GM18505 (cell line): ENCODE measurements around the gene NUDT6.

Experiments used
- ATAC-seq: cut with Tn5 transposase; IDR thresholded peaks from one replicate; pipeline ENCODE4 v1.9.1; 2021; ENCODE audit not compliant: unreplicated experiment
- POLR2A ChIP-seq: IDR thresholded peaks from 4 replicates; pipeline ENCODE4 v1.6.1; 2011; ENCODE audit warnings: borderline replicate concordance; ENCODE audit not compliant: insufficient read depth, insufficient read length; ENCODE audit errors: extremely low read depth

NUDT6 gene

DNA sequence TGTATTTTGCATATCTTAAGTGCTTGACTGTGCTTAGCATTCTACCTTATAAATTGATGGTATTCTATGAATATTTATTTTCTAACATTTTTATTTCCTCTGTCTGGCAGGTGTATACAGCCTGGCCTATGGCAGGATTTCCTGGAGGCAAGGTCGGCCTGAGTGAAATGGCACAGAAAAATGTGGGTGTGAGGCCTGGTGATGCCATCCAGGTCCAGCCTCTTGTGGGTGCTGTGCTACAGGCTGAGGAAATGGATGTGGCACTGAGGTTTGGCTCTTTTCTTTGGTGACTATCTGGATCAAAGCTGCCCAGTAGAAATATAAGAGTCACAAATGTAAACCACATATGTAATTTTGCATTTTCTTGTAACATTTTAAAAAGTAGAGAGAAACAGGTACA lies 6.5 kb upstream of the NUDT6 start:
- no peak for ATAC-seq
- no peak for TF ChIP-seq POLR2A

DNA sequence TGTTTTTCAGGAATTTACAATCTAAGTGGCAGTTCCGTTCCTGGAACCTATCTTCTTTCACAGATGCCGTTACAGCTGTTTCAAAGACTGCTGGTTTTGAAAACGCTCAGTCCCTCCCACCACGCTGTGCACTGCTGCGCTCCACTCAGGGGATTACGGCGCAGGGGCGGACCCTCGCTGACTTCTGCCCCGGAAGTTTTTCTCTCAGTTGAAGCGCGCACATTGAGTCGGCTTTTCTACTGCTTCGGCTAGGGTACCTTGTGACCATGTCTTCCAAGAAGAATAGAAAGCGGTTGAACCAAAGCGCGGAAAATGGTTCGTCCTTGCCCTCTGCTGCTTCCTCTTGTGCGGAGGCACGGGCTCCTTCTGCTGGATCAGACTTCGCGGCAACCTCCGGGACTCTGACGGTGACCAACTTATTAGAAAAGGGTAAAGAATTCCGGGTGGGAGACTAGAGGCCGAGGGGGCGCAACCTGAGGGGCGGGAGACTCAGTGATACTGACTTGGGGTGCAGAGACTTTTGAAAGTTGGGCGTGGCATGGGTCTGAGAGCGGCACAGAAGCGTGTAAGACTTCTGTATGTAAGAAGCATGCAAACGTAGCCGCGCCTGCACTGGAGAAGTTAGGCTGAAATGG lies 597 bp upstream of the NUDT6 start:
- TF ChIP-seq POLR2A = peak; percentile 50
- peak; percentile 96 for ATAC-seq

DNA sequence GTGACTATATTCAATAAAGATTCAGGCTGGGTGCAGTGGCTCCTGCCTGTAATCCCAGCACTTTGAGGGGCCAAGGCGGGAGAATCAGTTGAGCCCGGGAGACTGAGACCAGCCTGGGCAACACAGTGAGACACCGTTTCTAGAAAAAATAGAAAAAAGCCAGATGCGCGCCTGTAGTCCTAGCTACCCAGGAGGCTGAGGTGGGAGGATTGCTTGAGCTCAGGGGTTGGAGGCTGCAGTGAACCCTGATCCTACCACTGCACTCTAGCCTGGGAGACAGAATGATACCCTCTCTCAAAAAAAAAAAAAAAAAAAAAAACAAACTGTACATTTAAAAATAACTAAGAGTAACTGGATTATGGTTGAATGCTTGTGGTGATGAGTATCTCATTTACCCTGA lies 1.1 kb downstream of the NUDT6 start:
- no peak for TF ChIP-seq POLR2A
- no peak for ATAC-seq

DNA sequence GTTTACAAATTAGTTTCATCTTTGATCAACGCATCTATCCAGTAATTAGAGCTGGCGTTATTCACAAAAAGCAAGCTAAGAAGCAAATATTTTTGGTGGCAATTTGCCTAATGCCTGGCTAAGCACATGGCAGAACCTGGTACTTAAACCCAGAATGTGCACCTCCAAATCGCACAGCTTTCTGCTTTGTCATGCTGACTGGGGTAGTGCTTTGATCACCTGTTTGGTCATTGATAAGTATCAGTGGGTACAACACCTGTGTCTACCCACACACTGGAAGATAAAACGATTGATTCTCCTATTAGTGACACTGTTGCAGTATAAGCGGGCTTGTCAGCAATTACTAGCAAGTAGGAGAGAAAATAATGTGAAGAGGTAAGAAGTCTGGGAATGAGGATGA lies 1.9 kb downstream of the NUDT6 start:
- no peak for ATAC-seq
- no peak for TF ChIP-seq POLR2A

DNA sequence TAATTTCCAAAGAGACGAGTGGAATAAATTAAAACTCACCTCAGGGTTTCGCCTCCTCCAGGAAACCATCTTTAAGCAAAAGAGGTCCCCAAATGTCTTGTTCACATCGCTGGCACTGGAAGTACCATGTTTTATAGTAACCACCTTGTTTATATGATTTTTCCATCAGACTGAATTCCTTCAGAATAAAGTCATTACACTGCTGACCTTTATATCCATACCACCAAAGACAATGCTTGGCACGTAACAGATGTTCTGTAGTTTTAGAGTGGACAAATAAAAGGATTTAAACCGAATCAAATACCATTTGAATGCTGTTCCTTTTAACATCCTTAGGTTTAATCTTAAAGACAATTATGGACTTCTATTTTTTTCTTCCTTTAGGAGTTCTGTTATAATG lies 4.7 kb downstream of the NUDT6 start:
- no peak for TF ChIP-seq POLR2A
- ATAC-seq = no peak

DNA sequence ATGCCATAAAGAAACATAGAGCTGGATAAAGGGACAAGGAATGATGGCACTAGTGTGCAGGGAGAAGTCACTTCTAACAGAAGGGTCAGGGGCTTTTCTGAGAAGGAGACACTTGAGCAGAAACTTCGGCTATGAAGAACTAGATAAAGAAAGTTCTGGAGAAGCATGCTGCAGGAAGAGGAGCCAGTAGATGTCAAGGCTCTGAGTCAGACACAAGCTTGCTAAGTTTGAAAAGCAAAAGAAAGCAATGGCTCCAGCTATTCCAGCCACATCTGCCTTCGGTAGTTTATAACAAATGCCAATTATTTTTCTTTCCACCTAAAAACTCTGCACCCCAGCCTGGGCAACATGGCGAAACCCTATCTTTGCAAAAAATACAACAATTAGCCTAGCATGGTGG lies 7.5 kb downstream of the NUDT6 start:
- no peak for ATAC-seq
- TF ChIP-seq POLR2A = no peak

DNA sequence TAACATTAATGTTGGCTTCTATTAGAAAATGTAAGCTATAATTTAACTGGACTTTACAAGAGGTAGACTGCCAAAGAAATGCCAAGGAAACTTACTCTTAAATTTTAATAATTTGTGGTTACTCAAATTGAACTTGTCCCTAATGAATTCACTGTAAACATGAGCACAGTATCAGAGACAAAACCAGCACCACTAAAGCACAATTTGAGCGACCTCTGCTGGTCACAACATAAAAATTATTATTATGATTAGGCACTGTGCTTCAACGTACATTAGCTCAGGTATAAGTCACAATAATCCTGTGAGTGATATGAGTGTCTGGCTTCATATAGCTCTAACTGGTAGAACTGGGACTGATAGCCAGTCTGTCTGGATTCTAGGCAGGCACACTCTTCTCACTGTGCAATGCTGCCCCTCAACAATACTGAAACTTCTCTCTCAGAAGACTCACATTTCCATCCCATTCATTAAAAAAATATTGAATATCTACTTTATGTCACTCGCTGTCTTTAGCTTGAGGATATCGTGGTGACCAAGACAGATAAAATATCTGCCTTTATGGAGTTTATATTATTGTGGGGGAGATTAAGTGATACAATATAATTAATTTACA lies 8.0 kb downstream of the NUDT6 start:
- ATAC-seq = peak; percentile 90
- no peak for TF ChIP-seq POLR2A

DNA sequence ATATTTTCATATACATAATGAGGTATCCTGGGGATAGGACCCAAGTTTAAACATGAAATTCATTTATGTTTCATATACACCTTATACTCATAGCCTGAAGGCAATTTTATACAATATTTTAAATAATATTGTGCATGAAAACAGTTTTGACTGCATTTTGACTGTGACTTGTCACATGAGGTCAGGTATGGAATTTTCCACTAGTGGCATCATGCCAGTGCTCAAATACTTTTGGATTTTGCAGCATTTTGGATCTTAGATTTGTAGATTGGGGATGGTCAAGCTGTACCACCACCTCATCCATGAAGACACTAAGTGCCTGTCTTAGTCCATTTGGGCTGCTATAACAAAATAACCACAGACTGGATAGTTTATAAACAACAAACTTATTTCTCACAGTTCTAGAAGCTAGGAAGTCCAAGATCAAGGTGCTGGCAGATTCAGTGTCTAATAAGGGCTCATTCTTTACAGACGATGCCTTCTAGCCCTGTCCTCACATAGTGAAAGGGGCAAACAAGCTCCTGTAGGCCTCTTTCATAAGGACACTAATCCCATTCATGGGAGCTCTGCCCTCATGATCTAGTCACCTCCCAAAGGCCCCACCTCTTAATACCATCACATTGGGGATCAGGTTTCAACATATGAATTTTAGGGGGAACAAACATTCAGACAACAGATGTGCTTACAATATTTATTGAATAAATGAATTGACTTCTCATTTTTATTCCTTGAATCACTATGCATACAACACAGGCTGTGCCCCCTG lies 9.4 kb downstream of the NUDT6 start:
- TF ChIP-seq POLR2A = no peak
- no peak for ATAC-seq

DNA sequence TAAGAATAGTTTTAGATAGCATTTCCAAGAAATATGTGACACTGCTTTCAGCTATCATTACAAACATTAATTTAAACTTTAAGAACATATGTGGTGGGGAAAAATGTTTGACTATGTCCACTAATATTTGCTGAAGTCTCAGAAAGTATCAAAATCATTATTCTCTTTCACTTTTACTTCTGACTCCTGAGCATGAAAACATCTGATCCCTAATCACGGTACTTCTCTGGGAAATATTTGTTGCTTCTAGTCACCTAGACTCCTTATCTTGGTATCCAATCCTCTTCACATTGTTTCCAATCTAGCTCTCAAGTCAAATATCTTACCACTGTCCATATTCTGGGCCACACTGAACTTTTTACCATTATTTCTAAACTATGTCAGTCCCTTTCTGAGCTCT lies 10.8 kb downstream of the NUDT6 start:
- no peak for TF ChIP-seq POLR2A
- no peak for ATAC-seq

DNA sequence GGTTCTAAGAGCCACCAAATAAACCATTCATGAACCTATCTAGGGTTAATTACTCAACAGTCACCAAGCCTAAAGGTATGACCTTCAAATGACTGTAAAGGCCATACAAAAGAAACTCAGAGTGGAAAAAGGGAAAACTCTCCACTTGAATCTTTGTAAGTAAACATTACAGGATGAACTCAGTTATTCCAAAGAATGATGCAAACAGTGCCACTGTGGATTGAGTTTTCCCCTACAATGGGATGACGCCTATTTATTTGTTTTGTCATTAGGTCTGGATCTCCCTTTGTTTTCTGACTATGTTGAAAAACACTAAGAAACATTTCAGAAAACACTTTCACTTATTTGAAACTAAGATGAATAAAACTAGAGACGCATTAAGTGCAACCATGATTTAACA lies 12.7 kb downstream of the NUDT6 start:
- TF ChIP-seq POLR2A = no peak
- no peak for ATAC-seq

DNA sequence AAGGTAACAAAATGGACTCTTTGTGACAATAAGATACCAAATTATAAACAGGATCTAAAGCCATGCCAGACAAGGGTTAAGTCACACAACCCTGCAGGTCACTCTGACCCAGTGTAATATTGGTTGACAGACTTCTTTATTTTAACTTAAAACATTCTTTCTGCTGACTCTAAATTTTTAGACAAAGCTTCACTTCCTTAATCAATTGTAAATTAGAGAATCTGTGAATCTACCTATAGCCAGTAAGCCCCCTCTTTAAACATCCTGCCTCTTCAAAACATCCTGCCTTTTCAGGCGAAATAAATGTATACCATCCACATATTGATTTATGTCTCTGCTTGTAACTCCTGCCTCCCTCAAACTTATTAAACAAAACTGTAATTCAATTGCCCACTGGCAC lies 14.2 kb downstream of the NUDT6 start:
- no peak for ATAC-seq
- TF ChIP-seq POLR2A = no peak

DNA sequence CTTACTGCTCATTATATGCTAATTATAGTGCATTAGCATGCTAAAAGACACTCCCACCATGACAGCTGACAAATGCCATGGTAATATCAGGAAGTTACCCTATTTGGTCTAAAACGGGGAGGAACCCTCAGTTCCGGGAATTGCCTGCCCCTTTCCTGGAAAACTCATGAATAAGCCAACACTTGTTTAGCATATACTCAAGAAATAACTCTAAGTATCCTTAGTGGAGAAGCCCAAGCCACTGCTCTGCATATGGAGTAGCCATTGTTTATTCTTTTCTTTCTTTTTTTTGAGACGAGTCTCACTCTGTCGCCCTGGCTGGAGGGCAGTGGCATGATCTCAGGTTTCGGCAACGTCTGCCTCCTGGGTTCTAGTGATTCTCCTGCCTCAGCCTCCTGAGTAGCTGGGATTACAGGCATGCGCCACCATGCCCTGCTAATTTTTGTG lies 15.5 kb downstream of the NUDT6 start:
- no peak for TF ChIP-seq POLR2A
- ATAC-seq = no peak

DNA sequence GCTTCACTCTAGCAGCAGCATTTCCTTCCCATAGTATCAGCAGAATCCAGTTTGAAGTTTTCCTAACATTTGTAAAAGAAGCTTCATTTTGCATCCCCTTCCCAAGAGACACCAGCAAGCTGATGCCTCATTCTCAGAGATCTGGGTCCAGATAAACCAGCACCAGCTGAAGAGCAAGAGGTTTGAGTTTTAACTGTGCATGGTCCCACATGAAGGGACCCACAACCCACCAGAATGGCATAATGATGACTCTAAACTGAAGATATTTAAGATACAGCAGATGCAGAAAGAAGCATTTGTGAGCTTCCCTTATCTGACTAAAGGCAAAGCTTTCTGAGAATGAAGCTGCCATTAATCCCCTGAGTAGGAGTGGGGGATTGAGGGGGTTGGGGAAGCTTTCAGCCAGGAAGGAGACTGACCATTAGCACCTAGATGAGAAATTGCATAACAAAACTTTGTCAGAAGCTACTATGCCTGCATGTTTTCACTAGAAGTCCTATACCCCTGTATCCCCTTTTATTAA lies 18.6 kb downstream of the NUDT6 start:
- no peak for ATAC-seq
- no peak for TF ChIP-seq POLR2A
